Measurements from ENCODE around the gene KCNK17. TPM values are rescaled to one million over a fixed set of nuclear protein-coding genes. Genes with fewer than 3 reads are reported as not detected.

Gene KCNK17
- total RNA-seq, 1 experiment from 2014 or later = 1.2 TPM

DNA sequence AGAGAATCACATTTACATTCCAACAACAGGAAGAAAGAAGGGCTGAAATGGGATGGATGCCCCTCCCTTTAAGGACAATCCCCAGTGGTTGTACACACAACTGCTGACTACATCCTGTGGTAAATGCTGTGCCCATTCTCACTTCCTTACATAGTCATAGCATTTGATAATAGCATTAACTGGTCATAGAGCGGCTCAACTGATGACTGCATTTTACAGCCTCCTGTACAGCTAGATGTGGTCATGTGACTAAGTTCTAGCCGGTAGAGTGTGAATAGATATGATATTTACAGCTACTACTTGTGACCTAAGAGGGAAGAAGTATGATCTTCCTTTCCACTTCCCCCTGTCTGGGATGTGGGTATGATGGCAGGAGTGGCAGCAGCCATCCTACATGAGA, 24.7 kb downstream of the KCNK17 start:
- WGBS (ENCODE audit: extremely low coverage, insufficient read length, low lambda C conversion rate) = no CpG with 5 or more reads among the region's 2 CpGs
- H2AK5ac ChIP-seq (ENCODE audit: insufficient read length, low read length) = no peak overlapping the region

More for the DNA sequence above, 24.7 kb downstream of the KCNK17 start:
- H3K4me3 Mint-ChIP-seq = no peak overlapping the region
- H2BK12ac ChIP-seq (ENCODE audit: insufficient read length, low read depth, low read length) = no peak overlapping the region
- H3K18ac ChIP-seq (ENCODE audit: insufficient read length, low read depth, low read length) = no peak overlapping the region
- TF ChIP-seq CTCF (conservative IDR thresholded peaks at IDR 0.05) = no peak
- H3K56ac ChIP-seq (ENCODE audit: insufficient read length, low read depth, low read length) = no peak overlapping the region
- no peaks in the 10 kb centered on the region for H3K79me1 ChIP-seq (ENCODE audit: insufficient read depth, low read depth, low read length, poor library complexity, severe bottlenecking)
- H4K8ac ChIP-seq (replicated peaks; ENCODE audit: insufficient read length, low read depth, low read length) = no peak overlapping the region
- no peak overlapping the region for H3T11ph ChIP-seq (ENCODE audit: low read length)
- H2BK15ac ChIP-seq (ENCODE audit: low read depth, low read length) = no peak overlapping the region
- no peaks in the 10 kb centered on the region; a peak in 1 of 7 replicates for H3K36me3 Mint-ChIP-seq (ENCODE audit: insufficient read depth in 1 of 3, low read depth in 3 of 3)
- peaks cover 10% of the 10 kb centered on the region for H3K4me1 ChIP-seq (ENCODE audit: insufficient read depth, low read length)
- H3K23me2 ChIP-seq (ENCODE audit: insufficient read length, low read depth, low read length, poor library complexity, severe bottlenecking) = no peaks in the 10 kb centered on the region
- H3K9me3 ChIP-seq (ENCODE audit: control insufficient read depth, low read depth, low read length) = no peaks in the 10 kb centered on the region
- no peak overlapping the region for H3K4me2 ChIP-seq (ENCODE audit: insufficient read depth, insufficient read length, low read length)
- no peaks in the 10 kb centered on the region for H3K79me2 ChIP-seq (ENCODE audit: insufficient read depth, low read length)
- no peak overlapping the region for H3K9ac ChIP-seq (ENCODE audit: extremely low read depth, insufficient read length, low read length)
- no peak for DNase-seq
- H3K27me3 Mint-ChIP-seq (ENCODE audit: low read depth) = peaks cover 17% of the 10 kb centered on the region
- H3K4ac ChIP-seq (ENCODE audit: low read depth, low read length) = no peak overlapping the region
- H2BK20ac ChIP-seq (ENCODE audit: low read depth, low read length, poor library complexity, severe bottlenecking) = no peak overlapping the region
- no peak overlapping the region for H2AFZ ChIP-seq (ENCODE audit: low read length)
- H3K27me3 ChIP-seq (ENCODE audit: insufficient read depth, low read length) = no peaks in the 10 kb centered on the region; the same call in 1 of the 2 replicates
- H3K4me1 Mint-ChIP-seq = peaks cover 44 to 49% of the 10 kb centered on the region in 2 experiments
- no peak overlapping the region for H4K91ac ChIP-seq (ENCODE audit: insufficient read length, low read depth, low read length)
- no peaks in the 10 kb centered on the region; a peak in 2 of 5 replicates for H3K9me3 Mint-ChIP-seq
- H3K23ac ChIP-seq (ENCODE audit: insufficient read length, low read depth, low read length) = no peak overlapping the region
- H4K20me1 ChIP-seq (ENCODE audit: control insufficient read depth, insufficient read depth, insufficient read length) = no peaks in the 10 kb centered on the region
- H3K27ac ChIP-seq (ENCODE audit: insufficient read length, low read depth, low read length) = no peak overlapping the region
- no peak overlapping the region for H3K14ac ChIP-seq (ENCODE audit: insufficient read depth, low read length)
- no peak overlapping the region for H2BK5ac ChIP-seq (ENCODE audit: insufficient read length, low read length)
- no peak overlapping the region for H4K5ac ChIP-seq (ENCODE audit: insufficient read length, low read depth, low read length)
- H3K27ac Mint-ChIP-seq = no peak overlapping the region
- no peak overlapping the region for H2BK120ac ChIP-seq (ENCODE audit: low read depth, low read length, poor library complexity, severe bottlenecking)

All from H9 (cell line).